ENCODE results near the gene GADD45B.

The GADD45B gene

GRCh38 chr19:2475702-2476450, at the start of gene GADD45B:
GADD45B (plus strand) TSS chr19:2476127; CDS start chr19:2476359, 232 bp downstream.
- peak; percentile 98 for DNase-seq (ENCODE audit: low read depth)

GRCh38 chr19:2426611-2427428, 49.1 kb upstream of the GADD45B start:
- peak; percentile 54 for DNase-seq (ENCODE audit: low read depth)

GRCh38 chr19:2427429-2428320, 48.3 kb upstream of the GADD45B start, which contains the start of gene TIMM13:
TIMM13 (minus strand) TSS chr19:2427586; CDS start chr19:2427533, 53 bp downstream.
- DNase-seq (ENCODE audit: low read depth) = peak; percentile 95

GRCh38 chr19:2428321-2428690, 47.6 kb upstream of the GADD45B start:
- no peak for DNase-seq (ENCODE audit: low read depth)

- DNase-seq (ENCODE audit: low read depth) = no peak
Measured at GRCh38 chr19:2428756-2429711, 46.9 kb upstream of the GADD45B start.

- no peak for DNase-seq (ENCODE audit: low read depth)
Measured at GRCh38 chr19:2429917-2430535, 45.9 kb upstream of the GADD45B start.

- DNase-seq (ENCODE audit: low read depth) = no peak
Measured at GRCh38 chr19:2431318-2432055, 44.4 kb upstream of the GADD45B start.

- no peak for DNase-seq (ENCODE audit: low read depth)
Measured at GRCh38 chr19:2432131-2432848, 43.6 kb upstream of the GADD45B start.

- no peak for DNase-seq (ENCODE audit: low read depth)
Measured at GRCh38 chr19:2433854-2434253, 42.1 kb upstream of the GADD45B start.

- no peak for DNase-seq (ENCODE audit: low read depth)
Measured at GRCh38 chr19:2434267-2434666, 41.7 kb upstream of the GADD45B start.

- no peak for DNase-seq (ENCODE audit: low read depth)
Measured at GRCh38 chr19:2434721-2435265, 41.1 kb upstream of the GADD45B start.

- DNase-seq (ENCODE audit: low read depth) = no peak
Measured at GRCh38 chr19:2436384-2436783, 39.5 kb upstream of the GADD45B start.

GRCh38 chr19:2436926-2437325, 39.0 kb upstream of the GADD45B start:
- DNase-seq (ENCODE audit: low read depth) = no peak

GRCh38 chr19:2438178-2438577, 37.7 kb upstream of the GADD45B start:
- no peak for DNase-seq (ENCODE audit: low read depth)

- no peak for DNase-seq (ENCODE audit: low read depth)
Measured at GRCh38 chr19:2440515-2440914, 35.4 kb upstream of the GADD45B start.

GRCh38 chr19:2441096-2441752, 34.7 kb upstream of the GADD45B start:
- no peak for DNase-seq (ENCODE audit: low read depth)

- DNase-seq (ENCODE audit: low read depth) = no peak
Measured at GRCh38 chr19:2443116-2443784, 32.7 kb upstream of the GADD45B start.

- no peak for DNase-seq (ENCODE audit: low read depth)
Measured at GRCh38 chr19:2443785-2444182, 32.1 kb upstream of the GADD45B start.

All from EH (cell line).